GM18909 (cell line): Measurements from ENCODE around the gene TNFAIP8L1.

Experiments used
- ATAC-seq: cut with Tn5 transposase; IDR thresholded peaks from one replicate; pipeline ENCODE4 v1.9.1; 2021; ENCODE audit warnings: mild to moderate bottlenecking; ENCODE audit not compliant: unreplicated experiment, poor library complexity

TNFAIP8L1 gene

DNA sequence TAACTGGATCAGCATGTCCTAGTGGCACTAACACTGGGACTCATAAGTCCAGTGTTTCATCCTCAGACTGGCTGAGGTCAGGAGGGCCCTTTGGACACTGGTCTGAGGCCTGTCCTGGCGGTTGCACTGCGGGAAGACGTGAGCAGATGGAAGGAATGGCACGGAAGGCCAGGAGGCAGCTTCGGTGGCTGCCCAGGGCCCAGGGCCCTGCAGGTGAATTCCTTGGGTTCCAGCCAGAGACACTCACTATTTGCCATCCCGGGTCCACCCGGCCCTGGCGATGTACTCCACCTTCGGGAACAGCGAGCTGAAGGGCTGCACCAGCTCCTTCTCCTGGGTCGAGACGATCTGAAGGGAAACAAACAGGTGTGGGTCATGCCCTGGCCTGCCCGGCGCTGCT lies 58.0 kb downstream of the TNFAIP8L1 start:
- no peak for ATAC-seq

DNA sequence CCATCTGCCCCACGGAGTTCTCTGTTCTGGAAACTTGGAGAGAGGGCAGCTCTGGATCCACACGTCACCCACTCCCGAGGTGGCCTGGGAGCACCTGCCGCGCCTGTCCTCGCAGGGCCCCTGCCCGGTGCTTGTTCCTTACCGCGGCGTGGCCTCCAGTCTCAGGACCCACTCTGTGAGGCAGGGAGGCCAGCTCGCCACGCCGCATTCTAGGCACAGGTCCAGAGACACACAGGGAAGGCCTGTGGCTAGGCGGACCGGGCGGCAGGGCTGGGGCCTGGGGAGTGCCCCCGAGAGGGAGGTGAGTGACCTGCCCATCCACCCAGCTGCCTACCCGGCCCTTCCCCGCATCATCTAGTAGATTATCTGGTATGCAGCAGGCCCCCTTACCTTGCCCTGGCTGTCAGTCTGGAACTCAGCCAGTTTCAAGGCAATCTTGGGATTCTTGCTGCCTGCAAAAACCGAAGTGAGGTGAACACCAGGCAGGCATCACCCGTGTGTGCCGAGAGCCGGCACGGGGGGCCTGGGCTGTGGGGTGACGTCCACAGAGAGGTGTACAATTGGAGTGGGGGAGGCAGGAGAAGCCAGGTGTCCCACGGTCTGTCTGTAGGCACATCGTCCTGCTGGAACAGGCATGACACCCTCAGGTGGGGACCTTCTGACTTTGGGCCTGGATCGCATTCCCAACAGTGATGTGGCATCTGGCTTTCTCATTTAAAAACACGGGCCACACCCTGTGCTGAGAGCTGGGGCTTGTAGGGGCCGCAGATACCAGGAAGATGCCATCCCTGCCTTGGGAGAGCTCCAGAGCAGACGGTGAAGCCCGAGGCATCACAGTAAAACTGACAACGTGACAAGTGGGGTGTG lies 60.7 kb downstream of the TNFAIP8L1 start:
- no peak for ATAC-seq

DNA sequence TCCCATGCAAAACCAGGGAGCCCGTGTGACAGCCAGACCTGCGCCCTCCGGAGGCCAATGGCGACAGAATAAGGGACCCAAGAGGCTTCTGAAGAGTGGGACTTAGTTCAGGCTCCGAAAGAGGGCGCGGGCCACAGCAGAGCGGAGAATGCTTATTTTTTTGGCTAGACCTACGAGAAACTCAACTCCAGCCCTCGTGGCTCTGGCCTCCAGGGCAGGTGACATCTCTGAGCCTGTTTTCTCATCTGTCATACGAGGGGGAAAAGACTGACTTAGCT lies 61.3 kb downstream of the TNFAIP8L1 start:
- ATAC-seq: no peak

DNA sequence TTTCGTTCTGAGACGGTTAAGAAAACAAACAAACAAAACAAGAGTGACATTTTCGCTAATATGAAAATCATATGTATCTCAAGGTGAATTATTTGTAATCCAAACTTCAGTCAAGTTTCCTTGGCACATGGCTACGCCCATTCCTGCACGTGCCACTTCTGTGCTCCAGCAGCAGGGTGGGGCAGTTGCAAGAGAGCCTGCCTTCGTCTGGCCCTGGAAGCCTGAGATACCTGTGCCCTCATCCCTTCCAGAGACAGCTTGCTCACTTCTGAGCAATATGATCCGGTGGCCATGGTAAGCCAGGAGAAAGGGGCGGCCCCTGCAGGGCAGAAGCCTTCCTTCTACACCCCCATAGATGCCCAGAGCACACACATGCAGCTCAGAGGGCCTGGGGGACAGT lies 62.2 kb downstream of the TNFAIP8L1 start:
- ATAC-seq: no peak

DNA sequence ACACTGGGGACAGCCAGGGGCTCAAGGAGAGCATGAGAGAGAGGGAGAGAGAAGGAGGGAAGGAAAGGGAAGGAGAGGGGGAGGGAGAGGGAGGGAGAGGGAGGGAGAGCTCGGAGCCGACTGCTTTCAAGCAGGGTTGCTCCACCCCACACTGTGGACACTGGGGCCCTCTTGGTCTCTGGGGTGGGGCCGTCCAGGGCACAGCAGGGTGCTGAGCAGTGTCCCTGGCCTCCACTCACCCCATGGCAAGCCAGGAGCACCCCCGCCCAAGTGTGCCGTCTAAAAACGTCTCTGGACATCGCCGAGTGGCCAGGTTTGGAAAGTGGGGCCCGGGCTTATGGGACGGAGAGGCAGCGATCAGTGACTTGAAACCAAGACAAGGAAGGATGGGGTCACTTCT lies 63.4 kb downstream of the TNFAIP8L1 start:
- no peak for ATAC-seq

DNA sequence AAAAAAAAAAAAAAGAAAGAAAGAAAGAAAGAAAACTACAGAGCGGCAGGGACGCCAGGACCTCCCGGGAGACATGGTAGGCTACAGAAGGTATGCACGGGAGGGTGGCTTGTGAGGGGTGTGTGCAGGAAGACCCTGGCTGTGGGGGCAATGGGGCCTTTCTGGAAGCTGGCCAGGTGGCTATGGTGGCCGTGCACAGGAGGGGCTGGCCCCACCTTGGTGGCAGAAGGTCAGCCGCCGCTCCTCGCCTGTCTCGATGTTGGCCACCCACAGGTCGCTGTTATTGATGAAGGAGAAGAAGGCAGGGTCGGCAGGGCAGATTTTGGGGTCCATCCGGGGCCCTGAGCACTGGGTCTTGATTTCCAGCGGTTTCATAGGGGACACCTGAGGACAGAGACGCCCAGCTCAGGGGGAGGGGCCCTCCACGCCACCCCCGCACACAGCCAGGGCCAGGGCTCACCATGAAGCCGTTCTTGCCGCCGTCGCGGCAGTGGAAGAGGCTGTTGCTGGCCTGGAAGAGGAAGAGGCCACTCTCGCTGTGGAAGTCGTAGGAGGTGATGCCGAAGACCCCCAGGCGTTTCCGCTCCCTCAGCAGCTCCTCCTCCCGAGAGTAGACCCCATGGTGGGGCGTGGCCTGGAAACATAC lies 64.5 kb downstream of the TNFAIP8L1 start:
- no peak for ATAC-seq

DNA sequence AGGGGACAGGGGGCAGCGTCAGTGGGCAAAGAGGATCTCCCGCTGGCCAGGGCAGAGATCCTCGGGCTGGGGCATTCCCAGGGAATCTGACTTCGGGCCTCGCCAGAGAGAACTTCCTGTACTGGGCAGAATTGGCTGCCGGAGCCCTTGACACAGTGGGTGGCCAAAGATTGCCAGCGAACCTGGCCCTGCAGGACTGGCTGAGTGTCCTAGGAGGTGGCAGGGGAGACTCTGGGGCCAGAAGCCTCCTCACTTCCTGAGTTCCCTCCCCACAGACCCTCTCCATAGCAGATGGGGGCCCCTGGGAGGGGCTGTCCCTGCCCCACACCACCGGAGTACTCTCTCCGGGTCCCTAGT lies 65.0 kb downstream of the TNFAIP8L1 start:
- ATAC-seq: no peak
